CD4-positive, alpha-beta T cell (primary cell): ENCODE results near the gene NT5DC2. TPM values are rescaled to one million over a fixed set of nuclear protein-coding genes. Genes with fewer than 3 reads are reported as not detected.

ENCODE experiments used
- ATAC-seq: fragments of 200-7000 bp; cut with Tn5 transposase; one replicate; pipeline ENCODE4 v1.10.0; 2022; ENCODE audit warnings: mild to moderate bottlenecking; ENCODE audit not compliant: poor library complexity
- CTCF ChIA-PET: fragments of 350-600 bp; sonication (Branson Sonifier 250); formaldehyde crosslinking; loops from one replicate; lab custom pipeline; 2021; ENCODE audit warnings: antibody characterized with exemption, inconsistent platforms; lab: Charles Lee
- POLR2A ChIA-PET: fragments of 350-600 bp; sonication (Branson Sonifier 250); formaldehyde crosslinking; loops from one replicate; lab custom pipeline; 2021; ENCODE audit warnings: antibody characterized with exemption, inconsistent platforms; lab: Charles Lee
- DNase-seq, 14 experiments: peaks; one replicate each; pipeline ENCODE4 v3.0.0-alpha.2; 2013 to 2020; ENCODE audit warnings: mixed read lengths in 2 of 14
- H3K27ac ChIP-seq, 2 donors: one replicate each; pipeline versions ENCODE4 v1.5.1 to v1.7.0; 2013; ENCODE audit warnings: low read length in 2 of 2, low read depth in 1 of 2, mild to moderate bottlenecking in 1 of 2
- H3K27me3 ChIP-seq, 2 experiments: 1 replicate in 1 of 2; 2 replicates in 1 of 2; pipeline versions ENCODE4 v1.6.1 to v1.7.0; 2013; ENCODE audit warnings: low read length in 2 of 2, control low read depth in 1 of 2, mild to moderate bottlenecking in 1 of 2, moderate library complexity in 1 of 2; ENCODE audit not compliant: insufficient read depth in 2 of 2, control insufficient read depth in 1 of 2
- H3K36me3 ChIP-seq: one replicate; pipeline ENCODE4 v1.6.1; 2013; ENCODE audit warnings: low read length, control low read depth; ENCODE audit not compliant: insufficient read depth
- H3K4me1 ChIP-seq: one replicate; pipeline ENCODE4 v1.6.1; 2013; ENCODE audit warnings: low read length, control low read depth; ENCODE audit not compliant: insufficient read depth
- H3K4me3 ChIP-seq: one replicate; pipeline ENCODE4 v1.5.1; 2013; ENCODE audit warnings: mild to moderate bottlenecking, low read length, moderate library complexity
- H3K9me3 ChIP-seq, 2 experiments: 1 replicate in 1 of 2; 2 replicates in 1 of 2; pipeline versions ENCODE4 v1.6.1 to v1.7.0; 2013; ENCODE audit warnings: low read length in 2 of 2, mild to moderate bottlenecking in 2 of 2, control low read depth in 1 of 2, moderate library complexity in 1 of 2; ENCODE audit not compliant: control insufficient read depth in 1 of 2, insufficient read depth in 1 of 2
- H3K27ac Mint-ChIP-seq: one replicate; pipeline ENCODE4 v1.8.0; 2020; ENCODE audit warnings: mixed read lengths
- H3K27me3 Mint-ChIP-seq: one replicate; pipeline ENCODE4 v1.8.0; 2021; ENCODE audit warnings: mixed read lengths
- H3K36me3 Mint-ChIP-seq: one replicate; pipeline ENCODE4 v1.8.0; 2021; ENCODE audit warnings: low read depth, mixed read lengths
- H3K4me1 Mint-ChIP-seq: one replicate; pipeline ENCODE4 v1.8.0; 2021; ENCODE audit warnings: low read depth, mixed read lengths
- H3K4me3 Mint-ChIP-seq: one replicate; pipeline ENCODE4 v1.8.0; 2020; ENCODE audit warnings: mild to moderate bottlenecking, mixed read lengths
- H3K9me3 Mint-ChIP-seq: one replicate; pipeline ENCODE4 v1.8.0; 2020; ENCODE audit warnings: mixed read lengths
- CTCF ChIP-seq: fragments of 200-600 bp; IDR thresholded peaks from one replicate; pipeline ENCODE4 v1.8.0; 2022; ENCODE audit warnings: antibody characterized with exemption, mild to moderate bottlenecking
- intact Hi-C, 2 experiments: fragments of 100-400 bp; cut with DNase I in 1 of 2; cut with micrococcal nuclease in 1 of 2; formaldehyde crosslinking; loops; one replicate each; pipeline versions ENCODE4 v1.15.1 to v1.9.0; 2023 to 2025; cut with DNase I, micrococcal nuclease
- total RNA-seq, 174 experiments: library from RNA in 2 of 174; stranded (reverse) in 2 of 174; gene quantifications; one replicate each; pipeline ENCODE4 v1.2.3 and lab custom pipeline; 2021 to 2026

Gene NT5DC2
- total RNA-seq, 2 experiments from 2014 or later: 2.5 to 4.2 TPM

GRCh38 chr3:52502808-52503350, 30.8 kb downstream of the NT5DC2 start:
- CTCF ChIA-PET: no interaction called here
- H3K27ac ChIP-seq: no peak overlapping the region
- no peak for TF ChIP-seq CTCF
- H3K36me3 ChIP-seq: no peaks in the 10 kb centered on the region
- intact Hi-C loops: no loop called here
- POLR2A ChIA-PET: no interaction called here
- Mint-ChIP-seq H3K27ac (no peak overlapping the region), H3K9me3 (no peaks in the 10 kb centered on the region), H3K4me1 (no peaks in the 10 kb centered on the region), H3K27me3 (no peaks in the 10 kb centered on the region), H3K4me3 (no peak overlapping the region), H3K36me3 (no peaks in the 10 kb centered on the region)
- DNase-seq (no peak), ATAC-seq (no peak)
- peaks cover 5% of the 10 kb centered on the region for H3K4me1 ChIP-seq
- H3K9me3 ChIP-seq: no peaks in the 10 kb centered on the region
- no peak overlapping the region for H3K4me3 ChIP-seq
- no peaks in the 10 kb centered on the region for H3K27me3 ChIP-seq

GRCh38 chr3:52502001-52502400, 31.7 kb downstream of the NT5DC2 start:
- Histone ChIP-seq H3K27ac (no peak overlapping the region), H3K36me3 (no peaks in the 10 kb centered on the region), H3K4me1 (peaks cover 8% of the 10 kb centered on the region), H3K27me3 (no peaks in the 10 kb centered on the region), H3K9me3 (no peaks in the 10 kb centered on the region), H3K4me3 (no peak overlapping the region)
- CTCF ChIA-PET: no interaction called here
- H3K27me3 Mint-ChIP-seq: no peaks in the 10 kb centered on the region
- no peak for ATAC-seq
- POLR2A ChIA-PET: no interaction called here
- intact Hi-C loops: no loop called here
- no peak overlapping the region for H3K27ac Mint-ChIP-seq
- no peak for TF ChIP-seq CTCF
- DNase-seq: no peak
- no peak overlapping the region for H3K4me3 Mint-ChIP-seq
- H3K9me3 Mint-ChIP-seq: no peaks in the 10 kb centered on the region
- no peaks in the 10 kb centered on the region for H3K36me3 Mint-ChIP-seq
- H3K4me1 Mint-ChIP-seq: no peaks in the 10 kb centered on the region

GRCh38 chr3:52501046-52501445, 32.6 kb downstream of the NT5DC2 start:
- H3K4me3 ChIP-seq: no peak overlapping the region
- no peaks in the 10 kb centered on the region for H3K27me3 Mint-ChIP-seq
- peaks cover 8% of the 10 kb centered on the region for H3K4me1 ChIP-seq
- DNase-seq: no peak
- H3K27me3 ChIP-seq: no peaks in the 10 kb centered on the region
- H3K27ac ChIP-seq: no peak overlapping the region
- no peaks in the 10 kb centered on the region for H3K36me3 ChIP-seq
- intact Hi-C loops: no loop called here
- ATAC-seq: no peak
- no peak for TF ChIP-seq CTCF
- H3K9me3 ChIP-seq: no peaks in the 10 kb centered on the region
- H3K27ac Mint-ChIP-seq: no peak overlapping the region
- H3K9me3 Mint-ChIP-seq: no peaks in the 10 kb centered on the region
- CTCF ChIA-PET: no interaction called here
- H3K4me3 Mint-ChIP-seq: no peak overlapping the region
- POLR2A ChIA-PET: no interaction called here
- H3K36me3 Mint-ChIP-seq: no peaks in the 10 kb centered on the region
- H3K4me1 Mint-ChIP-seq: no peaks in the 10 kb centered on the region
